DMS114 treated with DMSO at 0.1 percent for 48 hours (cell line): Measurements from ENCODE around the gene ISOC2.
A peak's percentile ranks its signal among the peaks of the same experiment; 100 is the strongest.
"Not testable (repeated sequence)": the region's sequence is repeated elsewhere in the genome, so short reads cannot be mapped to it uniquely, and the experiment has no call there.

Experiments used
- DNase-seq: peaks from one replicate; lab custom pipeline; 2025; ENCODE audit not compliant: unreplicated experiment; lab: John Stamatoyannopoulos, UW

The ISOC2 gene

GRCh38 chr19:55443045-55443823 is 18.2 kb downstream of the ISOC2 start, which contains the start of gene SHISA7:
SHISA7 (minus strand) TSS chr19:55443300; CDS start chr19:55442863, 437 bp downstream.
- no peak for DNase-seq

GRCh38 chr19:55442372-55442961 is 19.0 kb downstream of the ISOC2 start:
- DNase-seq = no peak

GRCh38 chr19:55441692-55442321 is 19.6 kb downstream of the ISOC2 start:
- DNase-seq = no peak

- no peak for DNase-seq
These were observed 20.1 kb downstream of the ISOC2 start for GRCh38 chr19:55441319-55441691.

DNA sequence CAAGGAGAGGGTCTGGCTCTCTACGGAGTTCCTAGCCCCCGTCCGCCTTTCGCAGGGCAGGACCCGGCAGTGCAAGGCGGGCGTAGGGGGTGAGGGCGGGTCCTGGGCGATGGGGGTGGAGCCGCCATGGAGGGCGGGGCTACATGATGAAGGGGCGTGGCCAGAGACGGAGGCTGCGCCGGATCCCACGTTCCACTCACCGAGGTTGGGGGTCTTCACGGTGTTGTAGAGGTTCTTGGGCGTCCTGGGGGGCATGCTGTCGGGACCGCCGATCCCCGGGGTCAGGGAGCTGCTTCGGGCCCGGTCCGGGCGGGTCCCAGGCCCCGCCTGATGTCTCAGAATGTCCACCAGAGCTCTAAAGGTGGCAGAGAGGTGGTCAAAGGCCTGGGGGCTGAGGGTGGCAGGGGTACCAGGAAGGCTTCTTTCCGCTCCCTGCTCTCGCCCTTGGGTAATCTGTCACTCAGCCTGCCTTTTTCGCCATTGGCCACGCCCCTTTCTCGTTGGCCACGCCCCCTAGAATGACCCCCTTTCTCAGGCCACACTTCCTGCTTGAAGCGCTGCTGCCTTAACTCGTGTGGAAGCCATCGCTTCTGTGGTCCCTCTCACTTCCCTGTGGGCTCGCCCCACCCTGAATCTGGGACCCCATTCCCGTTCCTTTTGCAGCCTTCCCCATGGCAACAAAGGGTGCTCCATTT is 20.9 kb downstream of the ISOC2 start:
- no peak for DNase-seq

DNA sequence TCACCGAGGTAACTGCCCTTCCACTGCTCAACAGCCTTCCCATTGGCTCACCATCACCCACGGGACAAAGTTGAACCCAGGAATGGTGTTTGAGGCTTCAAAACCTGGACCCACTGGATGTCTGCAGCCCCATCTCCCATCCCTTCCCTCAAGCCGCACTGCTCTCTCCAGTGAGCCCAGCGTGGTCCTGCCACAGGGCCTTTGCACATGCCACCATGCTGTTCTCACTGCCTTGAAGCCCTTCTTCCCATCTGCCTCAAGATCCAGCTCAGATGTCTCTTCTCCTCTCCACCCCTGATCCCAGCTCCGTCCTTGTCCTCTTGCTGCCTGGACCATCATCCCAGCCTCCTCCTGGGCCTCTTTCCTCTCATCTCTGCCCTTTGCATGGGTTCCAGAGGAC is 22.4 kb downstream of the ISOC2 start:
- DNase-seq = no peak

DNA sequence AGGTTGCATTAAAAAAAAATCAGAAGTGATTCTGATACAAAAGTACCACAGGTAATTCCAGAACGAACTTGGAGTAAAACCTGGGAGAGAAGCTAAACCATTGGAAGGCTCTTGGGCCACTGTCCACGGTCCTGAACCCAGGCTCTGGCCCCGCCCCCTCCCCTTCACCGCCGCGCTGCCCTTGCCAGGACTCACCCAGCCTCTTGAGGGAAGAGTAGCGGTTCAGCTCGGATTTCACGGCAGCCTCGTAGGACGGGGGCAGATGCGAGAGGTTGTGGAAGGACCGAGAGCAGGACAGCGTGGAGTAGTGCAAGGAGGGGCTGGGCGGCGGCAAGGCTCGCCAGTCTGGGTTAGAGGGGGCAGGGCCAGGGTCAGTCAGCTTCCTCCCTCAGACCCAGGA is 24.0 kb downstream of the ISOC2 start:
- DNase-seq = no peak

DNA sequence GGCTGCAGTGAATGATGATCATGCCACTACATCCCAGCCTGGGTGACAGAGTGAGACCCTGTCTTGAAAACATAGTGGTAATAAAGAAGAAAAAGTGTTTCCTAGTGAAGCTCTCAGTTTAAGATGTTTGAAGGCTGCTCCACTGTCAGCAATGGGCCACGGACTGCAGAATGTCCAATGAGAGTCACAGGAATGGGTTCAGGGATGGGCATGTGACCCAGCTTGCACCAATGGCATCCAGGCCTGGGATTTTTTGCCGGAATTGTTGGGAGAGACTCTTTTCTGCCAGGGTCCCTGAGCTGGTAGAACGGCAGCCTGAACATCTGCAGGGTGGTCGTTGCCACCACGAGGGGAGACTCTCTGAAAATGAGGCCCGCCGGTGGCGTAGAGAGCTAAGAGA is 24.6 kb downstream of the ISOC2 start:
- DNase-seq = no peak

DNA sequence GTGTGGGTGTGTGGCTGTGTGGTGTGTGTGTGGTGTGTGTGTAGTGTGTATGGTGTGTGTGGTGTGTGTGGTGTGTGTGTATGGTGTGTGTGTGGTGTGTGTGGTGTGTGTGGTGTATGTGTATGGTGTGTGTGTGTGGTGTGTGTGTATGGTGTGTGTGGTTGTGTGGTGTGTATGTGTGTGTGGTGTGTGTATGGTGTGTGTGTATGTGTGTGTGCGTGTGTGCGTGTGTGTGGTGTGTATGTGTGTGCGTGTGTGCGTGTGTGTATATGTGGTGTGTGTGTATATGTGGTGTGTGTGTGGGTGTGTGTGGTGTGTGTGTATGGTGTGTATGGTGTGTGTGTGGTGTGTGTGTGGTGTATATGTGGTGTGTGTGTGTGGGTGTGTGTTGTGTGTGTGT is 26.4 kb downstream of the ISOC2 start:
- no peak for DNase-seq

DNA sequence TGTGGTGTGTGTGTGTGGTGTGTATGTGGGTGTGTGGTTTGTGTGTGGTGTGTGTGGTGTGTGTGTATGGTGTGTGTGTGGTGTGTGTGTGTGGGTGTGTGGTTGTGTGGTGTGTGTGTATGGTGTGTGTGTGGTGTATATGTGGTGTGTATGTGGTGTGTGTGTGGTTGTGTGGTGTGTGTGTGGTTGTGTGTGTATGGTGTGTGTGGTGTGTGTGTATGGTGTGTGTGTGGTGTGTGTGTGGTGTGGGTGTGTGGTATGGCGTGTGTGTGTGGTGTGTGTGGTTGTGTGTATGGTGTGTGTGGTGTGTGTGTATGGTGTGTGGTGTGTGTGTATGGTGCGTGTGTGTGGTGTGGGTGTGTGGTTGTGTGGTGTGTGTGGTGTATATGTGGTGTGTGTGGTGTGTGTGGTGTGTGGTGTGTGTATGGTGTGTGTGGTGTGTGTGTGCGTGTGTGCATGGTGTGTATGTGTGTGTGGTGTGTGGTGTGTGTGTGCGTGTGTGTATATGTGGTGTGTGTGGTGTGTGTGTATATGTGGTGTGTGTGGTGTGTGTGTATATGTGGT is 27.0 kb downstream of the ISOC2 start:
- DNase-seq = no peak

DNA sequence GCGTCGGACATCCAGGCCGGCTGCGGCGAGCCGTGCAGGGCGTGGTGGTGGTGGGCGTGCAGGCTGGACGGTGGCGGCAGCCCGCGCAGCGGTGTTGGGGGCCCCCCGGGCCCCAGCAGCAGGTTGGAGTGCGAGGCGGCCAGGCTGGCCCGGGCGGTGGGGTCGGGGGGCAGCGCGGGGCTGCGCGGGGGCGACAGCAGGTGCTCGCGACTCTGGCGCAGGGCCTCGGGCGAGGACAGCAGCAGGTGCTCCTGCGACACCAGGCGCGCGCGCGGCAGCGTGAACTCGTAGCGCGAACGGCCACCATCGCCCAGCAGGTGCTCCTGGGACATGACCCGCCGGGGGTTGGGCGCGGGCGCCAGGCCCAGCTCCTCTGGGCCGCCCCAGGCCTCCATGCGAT is 28.1 kb downstream of the ISOC2 start:
- DNase-seq = no peak

DNA sequence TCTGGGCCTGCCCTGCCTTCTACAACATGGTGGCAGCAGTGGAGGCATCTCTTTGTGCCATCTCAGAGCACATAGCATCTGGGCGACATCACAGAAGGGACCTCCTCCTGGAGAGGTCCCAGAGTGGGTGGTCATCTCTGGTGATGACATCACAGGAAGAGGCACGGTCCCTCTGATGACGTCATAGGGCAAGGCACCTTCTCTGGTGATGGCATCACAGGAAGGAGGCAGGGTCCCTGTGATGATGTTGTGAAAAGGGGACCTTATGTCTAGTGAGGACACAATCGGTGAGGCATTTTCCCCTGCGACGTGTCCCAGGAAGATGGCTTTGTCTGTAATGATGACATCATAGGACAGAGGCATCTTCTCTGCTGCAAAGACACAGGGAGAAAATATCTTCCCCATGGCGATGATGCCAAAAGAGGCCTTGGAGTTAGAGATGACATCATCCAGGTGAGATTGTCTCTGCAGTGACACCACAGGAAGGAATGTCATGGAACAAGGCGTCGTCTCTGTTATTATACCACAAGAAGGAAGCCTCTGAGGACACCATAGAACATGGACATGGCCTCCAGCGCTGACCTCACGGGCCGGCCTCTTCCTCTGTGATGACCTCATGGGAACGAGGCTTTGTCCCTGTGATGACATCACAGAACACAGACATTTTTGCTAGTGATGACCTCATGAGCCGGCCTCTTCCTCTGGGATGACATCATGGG is 29.0 kb downstream of the ISOC2 start:
- DNase-seq = no peak

- no peak for DNase-seq
These were observed 30.3 kb downstream of the ISOC2 start for GRCh38 chr19:55431183-55431582.

DNA sequence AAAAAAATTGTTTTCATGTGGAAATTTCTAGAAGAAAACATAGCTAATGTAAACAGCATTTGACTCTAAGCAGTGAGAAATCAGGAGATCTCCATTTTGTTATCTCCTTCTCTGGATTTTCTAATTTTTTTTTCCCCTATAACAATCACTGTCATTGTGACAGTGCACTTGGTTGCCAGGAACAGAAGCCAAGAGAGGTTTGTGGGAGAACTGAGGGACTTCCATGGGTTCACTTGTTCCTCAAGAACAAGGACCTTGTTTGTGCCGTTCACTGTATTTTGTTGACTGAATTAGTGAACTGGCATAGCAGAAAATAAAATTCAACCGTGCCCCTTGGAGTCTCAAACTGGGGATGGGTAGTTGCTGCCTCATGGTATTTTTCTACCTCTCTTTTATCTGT is 35.4 kb downstream of the ISOC2 start:
- DNase-seq = no peak

- DNase-seq = no peak
These were observed 36.9 kb downstream of the ISOC2 start for GRCh38 chr19:55424518-55424917.

DNA sequence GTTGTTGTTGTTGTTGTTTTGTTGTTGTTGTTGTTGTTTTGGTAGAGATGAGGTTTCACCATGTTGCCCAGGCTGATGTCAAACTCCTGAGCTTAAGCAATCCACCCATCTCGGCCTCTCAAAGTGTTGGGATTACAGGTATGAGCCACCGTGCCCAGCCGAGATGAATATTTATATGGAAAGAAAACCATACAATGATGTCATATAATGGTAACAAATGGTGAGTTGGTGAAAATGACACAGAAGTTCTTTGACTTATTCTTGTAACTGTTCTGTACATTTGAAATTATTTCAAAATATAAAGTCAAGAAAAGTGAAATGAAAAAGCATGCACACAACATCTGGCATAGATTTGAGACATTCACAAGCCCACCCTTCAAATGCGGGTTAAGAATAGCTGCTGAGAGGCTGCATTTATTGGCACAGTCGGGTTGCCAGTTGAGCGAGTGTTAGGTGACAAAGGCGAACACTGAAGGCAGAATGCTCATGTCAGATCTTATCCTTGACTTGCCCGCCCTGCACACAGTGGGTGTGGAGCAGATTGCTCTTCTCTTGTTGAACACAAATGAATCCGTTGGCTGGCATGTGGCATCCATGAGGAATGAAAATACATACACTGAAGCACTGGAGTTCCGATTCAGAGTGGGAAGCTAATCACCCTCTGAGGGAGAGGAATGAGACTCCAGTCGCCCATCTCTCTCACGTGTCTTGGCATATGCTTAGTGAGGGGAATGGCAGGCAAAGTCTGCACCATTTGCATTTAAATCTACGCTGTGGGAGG is 38.0 kb downstream of the ISOC2 start:
- no peak for DNase-seq

DNA sequence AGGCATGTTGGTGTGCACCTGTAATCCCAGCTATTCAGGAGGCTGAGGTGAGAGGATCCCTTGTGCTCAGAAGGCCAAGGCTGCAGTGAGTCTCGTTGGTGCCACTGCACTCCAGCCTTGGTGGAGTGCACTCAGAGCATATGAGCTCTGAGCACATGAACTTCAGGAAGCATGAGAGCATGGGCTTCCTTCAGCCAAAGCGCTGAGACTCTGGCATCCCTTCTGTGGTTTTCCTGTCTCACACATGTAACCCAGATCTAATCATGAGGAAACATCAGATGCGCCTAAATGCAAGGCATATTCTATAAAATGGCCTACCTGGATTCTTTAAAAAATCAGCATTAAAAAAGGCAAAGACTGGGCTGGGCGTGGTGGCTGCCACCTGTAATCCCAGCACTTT is 40.2 kb downstream of the ISOC2 start:
- DNase-seq = not testable (repeated sequence)

DNA sequence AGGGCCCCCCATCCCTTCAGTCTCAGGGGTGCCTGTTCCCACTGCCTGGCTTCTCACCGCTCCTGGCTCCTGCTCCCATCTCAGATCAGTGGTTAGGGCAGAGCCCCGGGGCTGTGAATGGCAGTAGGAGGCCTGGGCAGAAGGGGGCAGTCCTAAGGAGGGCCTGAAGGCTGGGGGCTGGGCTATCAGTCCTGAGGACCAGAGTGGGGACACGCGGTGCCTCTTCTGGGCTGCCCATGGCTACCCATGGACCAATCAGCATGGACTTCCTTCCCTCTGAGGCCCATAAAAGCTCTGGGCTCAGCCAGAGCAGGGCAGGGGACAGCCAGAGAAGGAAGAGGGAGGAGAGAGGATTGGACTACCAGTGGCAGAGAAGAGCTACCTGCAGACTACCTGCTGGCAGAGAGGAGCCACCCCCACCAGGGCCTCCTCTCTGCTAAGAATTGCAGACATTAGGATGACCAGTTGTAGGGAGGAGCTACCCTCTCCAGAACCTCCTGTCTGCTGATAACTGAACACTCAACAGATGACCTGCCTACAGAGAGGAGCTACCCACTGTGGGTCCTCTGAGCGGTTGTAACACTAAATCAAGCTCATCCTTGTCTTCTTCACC is 41.7 kb downstream of the ISOC2 start:
- no peak for DNase-seq

DNA sequence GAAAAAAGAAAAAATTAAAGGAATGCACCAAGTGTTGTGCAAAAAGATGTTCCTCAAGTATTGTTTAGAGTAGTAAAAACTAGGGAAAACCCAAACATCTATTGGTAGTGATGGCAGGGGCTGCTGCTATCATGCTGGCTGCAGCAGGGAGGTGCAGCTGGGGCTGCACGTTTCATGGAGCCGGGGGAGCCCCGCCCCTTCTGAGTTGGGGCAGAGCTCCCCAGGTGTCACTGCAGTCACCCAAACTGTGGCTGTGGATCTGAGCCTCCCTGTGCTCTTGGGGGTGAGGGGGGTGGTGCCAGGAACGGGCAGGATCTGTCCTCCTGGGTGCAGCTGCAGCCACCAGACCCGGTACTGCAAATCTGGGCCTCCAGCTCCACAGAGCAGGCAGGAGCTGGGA is 42.3 kb downstream of the ISOC2 start:
- no peak for DNase-seq

DNA sequence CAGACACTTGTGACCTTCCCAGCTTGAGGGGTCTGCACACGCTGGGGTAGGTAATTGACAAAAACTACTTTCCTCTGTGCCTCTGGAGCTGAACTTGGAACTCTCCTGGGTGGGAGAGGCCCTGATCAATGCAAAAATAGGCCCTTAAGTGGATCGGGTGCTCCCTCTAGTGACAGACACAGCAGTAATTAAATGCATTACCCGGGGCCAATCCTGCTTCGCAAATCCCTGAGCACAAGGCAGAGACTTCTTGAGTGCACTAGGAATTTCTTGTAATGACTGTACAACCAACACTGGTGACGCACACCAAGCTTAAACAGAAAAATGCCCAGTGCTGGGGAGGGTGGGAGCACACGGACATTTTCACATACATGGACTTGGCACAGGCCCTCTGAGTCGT is 43.3 kb downstream of the ISOC2 start:
- DNase-seq = peak; percentile 58
